ENCODE results near the gene KCNV2. TPM values are rescaled to one million over a fixed set of nuclear protein-coding genes. Genes with fewer than 3 reads are reported as not detected.

KCNV2 gene
- total RNA-seq: not detected in 2 replicates

DNA sequence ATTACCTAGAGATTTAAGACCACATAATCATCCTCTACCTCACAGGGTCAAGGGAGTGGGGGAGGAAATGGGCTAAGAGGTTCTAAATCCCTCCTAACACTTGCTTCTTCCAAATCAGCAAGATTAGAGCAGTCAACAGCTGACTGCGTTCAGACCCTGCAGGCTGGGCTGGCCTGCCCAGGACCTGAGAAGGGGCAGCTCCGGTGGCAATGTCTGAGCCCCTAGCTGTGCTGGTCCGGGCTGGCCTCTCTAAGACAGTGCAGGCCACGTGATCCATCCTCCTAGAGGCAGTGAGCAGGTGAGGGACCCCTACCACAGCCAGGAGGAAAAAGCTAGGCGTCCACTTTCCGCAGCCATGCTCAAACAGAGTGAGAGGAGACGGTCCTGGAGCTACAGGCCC lies at the start of gene KCNV2:
TSS of gene KCNV2 (plus strand) at position 126 of the 400 bp plus-strand sequence. CDS start at position 356, 230 bp downstream.

Other genes starting within 250 kb of the KCNV2 start
- gene VLDLR, start 95.7 kb upstream of the KCNV2 start, total RNA-seq: 5.1 and 8.8 TPM in 2 replicates
- 78.7 and 82.4 TPM in 2 replicates for gene PUM3, start 126.6 kb downstream of the KCNV2 start, total RNA-seq